K562 (cell line): ENCODE data around the gene SIK3. TPM values are rescaled to one million over a fixed set of nuclear protein-coding genes. Genes with fewer than 3 reads are reported as not detected.

Source experiments
- ATAC-seq: fragments of 200-7000 bp; cut with Tn5 transposase; 3 replicates; pipeline ENCODE4 v1.9.1; 2020; ENCODE audit warnings: moderate library complexity
- BruUV-seq: library from RNA; stranded (reverse); fragments of 400-500 nt; replicated peaks from 2 replicates; lab custom pipeline; 2021; lab: Mats Ljungman, UMichigan
- CTCF ChIA-PET: fragments of 300-600 bp; formaldehyde crosslinking; extraction: SDS; loops from one replicate; lab custom pipeline; 2021; ENCODE audit warnings: low intra/inter-chr PET ratio; lab: Yijun Ruan, JAX
- POLR2A ChIA-PET: fragments of 300-600, 350-650 bp; sonication (Branson Sonifier 250); formaldehyde crosslinking; extraction: SDS; loops from one replicate; lab custom pipeline; 2021; ENCODE audit warnings: antibody characterized with exemption, inconsistent platforms; lab: Yijun Ruan, JAX
- DNase-seq, 4 experiments: peaks; one replicate each; pipeline versions ENCODE4 v3.0.0 to v3.0.0-alpha.2; 2011 to 2018; ENCODE audit warnings: low spot score in 3 of 4, mixed read lengths in 3 of 4; ENCODE audit errors: extremely low read depth in 1 of 4
- FAIRE-seq: peaks from 2 replicates; lab custom pipeline; 2011; peaks lifted over from hg19 to GRCh38; lab: Jason Lieb, UNC
- H2AFZ ChIP-seq: 2 replicates; pipeline ENCODE4 v1.6.0; 2011; ENCODE audit warnings: low read depth, low read length, control low read depth, inconsistent platforms
- H3K27ac ChIP-seq: fragments of 200-600 bp; 3 replicates; pipeline ENCODE4 v1.8.0; 2011; ENCODE audit warnings: low read depth, mild to moderate bottlenecking, control low read depth, inconsistent platforms, low read length, moderate library complexity, mixed read lengths; ENCODE audit errors: extremely low read depth
- H3K27me3 ChIP-seq, 2 experiments: fragments of 300-600 bp in 1 of 2; 2 replicates in 1 of 2; 3 replicates in 1 of 2; pipeline versions ENCODE4 v1.6.0 to v1.8.0; 2011; ENCODE audit warnings: inconsistent platforms in 2 of 2, low read length in 2 of 2, mild to moderate bottlenecking in 1 of 2, mixed read lengths in 1 of 2, moderate library complexity in 1 of 2; ENCODE audit not compliant: control insufficient read depth in 2 of 2, insufficient read depth in 2 of 2
- H3K36me3 ChIP-seq: fragments of 300-600 bp; 3 replicates; pipeline ENCODE4 v1.8.0; 2011; ENCODE audit warnings: mild to moderate bottlenecking, low read length, inconsistent platforms; ENCODE audit not compliant: control insufficient read depth, insufficient read depth
- H3K4me1 ChIP-seq, 2 experiments: fragments of 200-600 bp in 1 of 2; replicated peaks in 1 of 2; 2 replicates in 1 of 2; 3 replicates in 1 of 2; pipeline versions ENCODE4 v1.5.1 to v1.8.0; 2011; ENCODE audit warnings: inconsistent platforms in 2 of 2, low read length in 2 of 2, mild to moderate bottlenecking in 1 of 2, mixed read lengths in 1 of 2, moderate library complexity in 1 of 2; ENCODE audit not compliant: control insufficient read depth in 2 of 2, insufficient read depth in 2 of 2
- H3K4me2 ChIP-seq: 2 replicates; pipeline ENCODE4 v1.6.1; 2011; ENCODE audit warnings: low read length, control low read depth, inconsistent platforms, mixed read lengths; ENCODE audit not compliant: insufficient read depth
- H3K4me3 ChIP-seq: fragments of 200-600 bp; sonication (generic), shearing (Covaris generic); 2 replicates; pipeline ENCODE4 v1.5.1; 2016; ENCODE audit warnings: control low read depth, inconsistent platforms
- H3K79me2 ChIP-seq: fragments of 200-600 bp; 3 replicates; pipeline ENCODE4 v1.8.0; 2011; ENCODE audit warnings: low read length, inconsistent platforms; ENCODE audit not compliant: control insufficient read depth, insufficient read depth
- H3K9ac ChIP-seq, 2 experiments: 2 replicates each; pipeline versions ENCODE4 v1.6.0 to v1.6.1; 2011; ENCODE audit warnings: low read depth in 2 of 2, low read length in 2 of 2, control low read depth in 1 of 2, inconsistent platforms in 1 of 2, mild to moderate bottlenecking in 1 of 2, mixed read lengths in 1 of 2; ENCODE audit not compliant: insufficient read depth in 1 of 2
- H3K9me1 ChIP-seq: one replicate; pipeline ENCODE4 v1.6.0; 2011; ENCODE audit warnings: inconsistent platforms, mild to moderate bottlenecking, low read length, moderate library complexity; ENCODE audit not compliant: control insufficient read depth, insufficient read depth
- H3K9me3 ChIP-seq: replicated peaks from 2 replicates; pipeline ENCODE4 v1.5.1; 2011; ENCODE audit warnings: low read depth, low read length, inconsistent platforms; ENCODE audit not compliant: control insufficient read depth, insufficient read depth
- H4K20me1 ChIP-seq: replicated peaks from 2 replicates; pipeline ENCODE4 v1.6.1; 2011; ENCODE audit warnings: low read length, inconsistent platforms, mixed read lengths; ENCODE audit not compliant: control insufficient read depth, insufficient read depth
- ATF3 ChIP-seq, 2 experiments: fragments of 450-650 bp in 1 of 2; sonication (generic) in 1 of 2; formaldehyde crosslinking in 1 of 2; IDR thresholded peaks in 1 of 2; conservative IDR thresholded peaks in 1 of 2; 2 replicates each; pipeline versions ENCODE4 v1.6.1 to v1.8.1; 2016 to 2023; ENCODE audit warnings: mild to moderate bottlenecking in 2 of 2, moderate library complexity in 2 of 2, inconsistent platforms in 1 of 2, missing genetic modification reagents in 1 of 2
- CBFA2T3 ChIP-seq: fragments of 450-650 bp; IDR thresholded peaks from 2 replicates; pipeline ENCODE4 v1.6.1; 2017
- FOSL1 ChIP-seq: fragments of 200-800 bp; sonication (Bioruptor generic); conservative IDR thresholded peaks from 2 replicates; pipeline ENCODE4 v1.6.1; 2016; ENCODE audit warnings: missing genetic modification characterization, missing compliant biosample characterization
- JUN ChIP-seq, 2 experiments: sonication (generic) in 1 of 2; formaldehyde crosslinking in 1 of 2; IDR thresholded peaks; 2 replicates each; pipeline versions ENCODE4 v1.6.1 to v1.8.0; 2012 to 2022; ENCODE audit warnings: borderline replicate concordance in 2 of 2, mild to moderate bottlenecking in 2 of 2, improper control_type of control experiment in 1 of 2, low read depth in 1 of 2, low read length in 1 of 2, missing genetic modification reagents in 1 of 2
- JUND ChIP-seq, 2 experiments: IDR thresholded peaks; 2 replicates in 1 of 2; 3 replicates in 1 of 2; pipeline ENCODE4 v1.6.1; 2011; ENCODE audit warnings: borderline replicate concordance in 2 of 2, low read depth in 2 of 2, low read length in 2 of 2, improper control_type of control experiment in 1 of 2, missing biosample characterization in 1 of 2, missing genetic modification characterization in 1 of 2, missing genetic modification reagents in 1 of 2
- ZNF699 ChIP-seq: fragments of 250-450 bp; sonication (Bioruptor Pico); IDR thresholded peaks from 2 replicates; pipeline ENCODE4 v1.8.0; 2021; ENCODE audit warnings: mild to moderate bottlenecking, moderate library complexity; ENCODE audit not compliant: insufficient replicate concordance
- WGBS: fragments of 100-300 bp; shearing (Covaris generic); methylation state at CpG from one replicate; pipeline ENCODE4 v1.1.6; 2016; ENCODE audit warnings: low coverage, mixed read lengths; ENCODE audit not compliant: insufficient coverage; ENCODE audit errors: missing lambda C conversion rate; 5-methylcytosine and 5-hydroxymethylcytosine counted together
- in situ Hi-C: fragments of 300-500 bp; cut with MboI; formaldehyde crosslinking; loops from 4 replicates; pipeline ENCODE4 v1.15.0; 2018; ENCODE audit warnings: inconsistent platforms, mixed read lengths
- intact Hi-C: fragments of 100-400 bp; cut with micrococcal nuclease; formaldehyde crosslinking; loops from 2 replicates; pipeline ENCODE4 v1.14.2; 2022
- polyA plus RNA-seq, 8 experiments: library from polyadenylated mRNA; depleted of rRNA in 4 of 8; stranded (reverse) in 5 of 8; unstranded in 3 of 8; fragments of >200 nt; fragmentation: Nextera tagmentation in 2 of 8; fragmentation: Illumina TruSeq in 1 of 8; extraction: Ambion mirVana in 2 of 8; extraction: Trizol in 1 of 8; gene quantifications; 2 replicates each; pipeline versions ENCODE4 v1.2.1 to v1.2.3, GENCODE V29; 2011 to 2014; ENCODE audit warnings: inconsistent platforms in 1 of 8, missing spikeins in 1 of 8
- total RNA-seq, 7 experiments: library from RNA; depleted of rRNA in 6 of 7; stranded (reverse); fragments of >200 nt in 6 of 7; fragmentation: Illumina TruSeq in 2 of 7; extraction: Trizol in 2 of 7; gene quantifications; 2 replicates each; pipeline versions ENCODE4 v1.2.1 to v1.2.3, GENCODE V29; 2011 to 2021; ENCODE audit warnings: low replicate concordance in 1 of 7

The SIK3 gene
- total and polyA plus RNA-seq, 9 of the 15 experiments (the other 6 are each of a cell fraction or from before 2014, with no cell fraction given): 1.6 to 21.6 (median 8.0) TPM

DNA sequence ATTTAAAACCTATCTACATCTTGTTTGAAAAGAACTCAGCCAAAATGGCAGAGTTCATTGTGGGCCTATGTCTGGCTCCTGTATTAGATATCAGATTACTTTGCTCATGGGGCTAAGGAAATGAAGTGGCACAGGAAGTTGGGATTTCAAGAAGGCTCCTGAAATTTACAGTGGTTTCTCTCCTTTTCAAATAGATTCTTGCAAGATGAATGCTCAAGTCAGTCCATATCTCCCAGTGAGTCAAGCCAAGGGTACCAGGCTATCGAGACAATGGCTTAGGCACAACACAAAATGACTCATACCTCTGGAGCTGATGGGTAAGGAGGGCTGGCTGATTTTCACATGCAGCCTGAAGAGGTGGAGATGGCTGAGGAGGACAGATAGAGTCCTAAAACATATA, 236.7 kb downstream of the SIK3 start:
- BruUV-seq: no TSS peak
- Histone ChIP-seq H3K79me2 (no peaks in the 10 kb centered on the region), H3K9me1 (no peaks in the 10 kb centered on the region), H3K36me3 (peaks cover 72% of the 10 kb centered on the region), H3K27ac (no peak overlapping the region), H3K4me3 (no peak overlapping the region), H3K27me3 (no peaks in the 10 kb centered on the region), H3K9ac (no peak overlapping the region), H3K4me1 (peaks cover 5 to 12% of the 10 kb centered on the region in 2 experiments; a peak in 4 of 5 replicates), H2AFZ (no peak overlapping the region), H3K9me3 (no peaks in the 10 kb centered on the region), H4K20me1 (no peaks in the 10 kb centered on the region), H3K4me2 (no peak overlapping the region)
- POLR2A ChIA-PET: interaction anchor here (0.6 to 1.5 kb wide), 2 partner anchors 13 to 946 kb away, joined by 3 read pairs; no protein-coding TSS in a partner anchor
- ATAC-seq: no peak
- FAIRE-seq: peak; percentile 49
- intact Hi-C loops (no loop called here), in situ Hi-C loops (no loop called here)
- 50% methylated on average over 1 of the region's 1 CpG for WGBS
- peak in 2 of 4 experiments; percentile 19 to 47 for DNase-seq
- CTCF ChIA-PET: no interaction called here
- TF ChIP-seq FOSL1 (peak; percentile 85), CBFA2T3 (peak; percentile 30; the same call in 1 of the 2 replicates), ATF3 (IDR thresholded peaks at IDR 0.05) (peak; percentile 54), ATF3 (CRISPR knock-in tag; conservative IDR thresholded peaks at IDR 0.05) (no peak), JUND (IDR thresholded peaks at IDR 0.05; ENCODE audit: borderline replicate concordance, low read depth, low read length) (peak; percentile 70), JUND (tag; IDR thresholded peaks at IDR 0.05; ENCODE audit: borderline replicate concordance, low read depth, low read length) (peak; percentile 50; the same call in 1 of the 3 replicates), JUN (IDR thresholded peaks at IDR 0.05; ENCODE audit: borderline replicate concordance, low read depth, low read length) (peak; percentile 8; the same call in 1 of the 2 replicates), JUN (CRISPR knock-in tag; IDR thresholded peaks at IDR 0.05; ENCODE audit: borderline replicate concordance) (no peak), ZNF699 (CRISPR knock-in tag) (no peak)
